Choroid plexus epithelial cell (primary cell): ENCODE results near the gene MED16.

Source experiments
- DNase-seq: peaks from one replicate; pipeline ENCODE4 v3.0.0-alpha.2; 2010; ENCODE audit warnings: low read depth
- H3K4me3 ChIP-seq: 2 replicates; pipeline ENCODE4 v1.5.1; 2011; ENCODE audit warnings: low read depth, mild to moderate bottlenecking, control low read depth, low read length, moderate library complexity
- TF ChIP-seq, protein P1 (sequence below): conservative IDR thresholded peaks from 2 replicates; pipeline ENCODE4 v1.5.1; 2011; ENCODE audit warnings: low read depth, mild to moderate bottlenecking, control low read depth, inconsistent platforms, low read length, moderate library complexity

Gene MED16

DNA sequence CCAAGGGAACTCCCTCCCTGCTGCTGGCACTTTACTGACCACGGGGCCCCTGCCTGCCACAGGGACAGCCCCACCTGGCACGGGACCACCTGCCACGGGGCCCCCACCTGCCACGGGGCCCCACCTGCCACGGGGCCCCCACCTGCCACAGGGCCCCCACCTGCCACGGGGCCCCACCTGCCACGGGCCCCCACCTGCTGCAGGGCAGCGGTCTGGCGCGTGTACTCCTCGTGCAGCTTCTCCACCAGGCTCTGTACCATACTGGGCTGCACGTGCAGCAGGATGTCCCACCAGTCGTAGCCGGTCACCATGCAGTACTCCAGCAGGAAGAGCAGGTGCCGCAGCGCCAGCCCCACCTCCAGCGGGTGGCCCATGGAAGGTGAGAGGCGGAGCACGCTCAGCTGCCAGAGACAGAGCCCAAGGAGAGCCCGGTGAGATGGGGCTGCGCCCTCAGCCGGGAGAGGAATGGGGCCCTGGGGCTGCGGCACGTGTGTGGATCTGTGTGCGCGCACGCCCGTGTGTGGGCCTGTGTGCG, 16.1 kb downstream of the MED16 start:
- no peak overlapping the region for H3K4me3 ChIP-seq
- TF ChIP-seq, protein P1, sequence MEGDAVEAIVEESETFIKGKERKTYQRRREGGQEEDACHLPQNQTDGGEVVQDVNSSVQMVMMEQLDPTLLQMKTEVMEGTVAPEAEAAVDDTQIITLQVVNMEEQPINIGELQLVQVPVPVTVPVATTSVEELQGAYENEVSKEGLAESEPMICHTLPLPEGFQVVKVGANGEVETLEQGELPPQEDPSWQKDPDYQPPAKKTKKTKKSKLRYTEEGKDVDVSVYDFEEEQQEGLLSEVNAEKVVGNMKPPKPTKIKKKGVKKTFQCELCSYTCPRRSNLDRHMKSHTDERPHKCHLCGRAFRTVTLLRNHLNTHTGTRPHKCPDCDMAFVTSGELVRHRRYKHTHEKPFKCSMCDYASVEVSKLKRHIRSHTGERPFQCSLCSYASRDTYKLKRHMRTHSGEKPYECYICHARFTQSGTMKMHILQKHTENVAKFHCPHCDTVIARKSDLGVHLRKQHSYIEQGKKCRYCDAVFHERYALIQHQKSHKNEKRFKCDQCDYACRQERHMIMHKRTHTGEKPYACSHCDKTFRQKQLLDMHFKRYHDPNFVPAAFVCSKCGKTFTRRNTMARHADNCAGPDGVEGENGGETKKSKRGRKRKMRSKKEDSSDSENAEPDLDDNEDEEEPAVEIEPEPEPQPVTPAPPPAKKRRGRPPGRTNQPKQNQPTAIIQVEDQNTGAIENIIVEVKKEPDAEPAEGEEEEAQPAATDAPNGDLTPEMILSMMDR: no peak
- no peak for DNase-seq

DNA sequence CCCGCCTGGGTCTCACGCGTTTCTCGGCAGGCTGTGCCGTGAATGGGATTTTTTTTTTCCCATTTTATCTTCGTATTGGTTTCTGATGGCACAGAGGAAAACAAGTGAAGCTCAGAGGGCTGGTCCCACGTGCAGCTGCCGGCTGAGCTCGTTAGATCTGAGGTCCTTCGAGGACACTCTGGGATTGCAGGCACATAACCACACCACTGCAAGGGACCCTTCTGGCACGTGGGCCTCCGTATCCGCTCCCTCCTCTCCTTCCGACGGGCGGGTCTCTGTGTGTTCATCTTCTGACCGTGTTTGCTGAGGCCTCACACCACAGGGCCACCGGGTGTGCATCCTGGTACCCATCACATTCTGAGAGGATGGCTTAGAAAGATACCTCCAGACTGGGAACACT, 16.9 kb downstream of the MED16 start:
- DNase-seq: no peak
- no peak overlapping the region for H3K4me3 ChIP-seq
- TF ChIP-seq, protein P1: no peak

DNA sequence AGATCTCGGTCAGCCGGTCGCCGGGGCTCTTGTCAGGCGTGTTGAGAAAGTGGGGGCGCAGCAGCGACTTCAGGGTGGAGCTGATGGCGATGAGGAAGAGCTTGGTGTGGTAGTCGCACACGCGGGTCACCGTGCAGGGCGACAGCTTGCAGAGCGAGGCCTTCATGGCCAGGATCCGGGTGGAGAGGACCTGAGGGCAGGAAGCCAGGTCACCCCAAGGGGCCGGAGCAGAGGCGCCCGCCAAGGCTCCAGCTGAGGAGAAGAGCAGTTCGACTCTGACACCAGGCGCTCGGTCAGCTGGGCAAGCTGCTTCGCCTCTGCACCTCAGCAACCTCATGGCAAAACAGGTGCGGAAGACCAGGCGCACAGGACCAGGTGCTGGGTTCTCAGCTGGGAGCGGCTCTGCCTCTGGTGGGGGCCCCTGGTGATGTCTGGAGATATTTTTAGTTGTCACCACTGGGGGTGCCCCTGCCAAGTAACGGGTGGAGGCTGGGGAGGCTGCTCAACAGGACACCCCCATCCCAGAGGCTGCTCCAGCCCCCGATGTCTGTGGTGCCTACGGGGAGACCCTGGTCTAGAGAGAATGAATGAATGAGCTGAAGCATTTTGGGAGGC, 17.6 kb downstream of the MED16 start:
- DNase-seq: no peak
- TF ChIP-seq, protein P1: no peak
- no peak overlapping the region for H3K4me3 ChIP-seq

DNA sequence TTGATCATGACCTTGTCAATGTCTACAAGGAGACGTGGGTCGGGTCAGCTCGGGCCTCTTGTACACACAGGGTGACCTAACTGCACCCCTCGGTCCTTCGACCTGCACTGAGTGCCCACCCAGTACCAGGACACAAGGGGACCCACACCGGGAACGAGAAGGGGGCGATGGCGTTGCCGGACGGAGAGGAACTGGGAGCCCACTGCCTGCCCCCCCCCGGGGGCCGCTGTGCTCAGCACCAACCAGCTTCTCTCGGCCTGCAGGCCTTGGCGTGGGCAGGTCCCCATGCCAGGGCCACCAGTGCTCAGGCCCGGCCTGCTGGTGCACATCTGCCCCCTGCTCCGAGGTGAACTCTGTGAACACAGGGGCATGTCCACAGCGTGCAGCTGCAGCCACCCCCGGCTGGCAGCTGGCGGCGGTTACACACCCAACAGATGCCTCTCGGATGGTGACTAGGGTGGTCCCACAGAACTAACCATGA, 19.4 kb downstream of the MED16 start:
- no peak overlapping the region for H3K4me3 ChIP-seq
- no peak for DNase-seq
- TF ChIP-seq, protein P1: no peak

DNA sequence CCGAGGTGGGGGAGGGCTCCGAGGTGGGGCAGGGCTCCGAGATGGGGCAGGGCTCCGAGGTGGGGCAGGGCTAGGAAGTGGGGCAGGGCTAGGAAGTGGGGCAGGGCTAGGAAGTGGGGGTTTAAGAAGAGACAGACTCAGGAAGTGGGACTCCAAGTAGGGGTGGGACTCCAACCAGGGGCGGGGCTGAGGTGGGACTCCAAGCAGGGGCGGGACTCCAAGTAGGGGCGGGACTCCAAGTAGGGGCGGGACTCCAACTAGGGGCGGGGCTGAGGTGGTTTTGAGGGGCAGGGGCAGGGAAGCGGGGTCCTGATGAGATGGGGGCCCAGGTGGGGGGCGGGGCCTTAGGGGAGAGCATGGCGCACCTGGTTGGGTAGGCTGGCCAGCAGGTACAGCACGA, 19.9 kb downstream of the MED16 start:
- TF ChIP-seq, protein P1: no peak
- peak; percentile 52 for DNase-seq
- no peak overlapping the region for H3K4me3 ChIP-seq

DNA sequence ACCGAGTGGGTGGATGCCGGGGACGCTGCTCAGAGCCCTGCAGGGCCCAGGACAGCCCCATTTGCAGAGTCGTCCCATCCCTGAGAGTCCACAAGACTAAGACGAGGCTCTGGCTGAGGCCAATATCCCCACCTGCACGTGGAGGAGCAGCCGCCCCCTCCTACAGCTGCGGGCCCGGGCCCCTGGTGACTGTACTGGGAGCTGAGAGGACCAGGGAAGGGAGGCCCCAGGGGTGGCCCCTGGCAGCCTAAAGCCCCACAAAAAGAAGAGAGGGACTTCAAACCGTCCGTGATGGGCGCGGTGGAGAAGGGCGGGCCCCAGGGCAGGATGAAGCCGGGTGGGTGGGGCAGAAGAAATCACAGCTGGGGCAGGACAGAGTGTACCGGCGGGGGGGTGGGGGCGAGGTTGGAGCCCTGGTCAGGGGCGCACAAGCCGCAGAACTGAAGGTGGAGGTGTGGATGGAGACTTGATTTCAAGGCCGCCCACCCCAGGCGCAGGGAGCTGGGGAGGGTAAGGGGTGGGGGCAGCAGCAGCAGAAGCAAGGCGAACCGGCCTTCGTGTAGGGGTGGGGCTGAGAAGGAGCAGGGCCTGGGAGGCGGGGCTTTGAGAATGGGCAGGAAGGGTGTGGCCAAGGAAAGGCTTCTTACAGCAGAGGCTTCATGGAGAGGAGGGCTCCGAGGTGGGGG, 20.6 kb downstream of the MED16 start:
- peak; percentile 43 for DNase-seq
- no peak overlapping the region for H3K4me3 ChIP-seq
- TF ChIP-seq, protein P1: no peak
